ENCODE measurements around the gene PIM3.

Gene PIM3

GRCh38 chr22:49956914-49957825 lies 3.4 kb upstream of the PIM3 start:
- DNase-seq: no peak

- DNase-seq: no peak
These were observed 2.7 kb upstream of the PIM3 start for GRCh38 chr22:49957826-49958365.

GRCh38 chr22:49958366-49958921 lies 2.1 kb upstream of the PIM3 start:
- no peak for DNase-seq

GRCh38 chr22:49958931-49959781 lies 1.4 kb upstream of the PIM3 start:
- DNase-seq: no peak

- DNase-seq: no peak
These were observed 802 bp upstream of the PIM3 start for GRCh38 chr22:49959782-49960158.

- no peak for DNase-seq
These were observed 531 bp downstream of the PIM3 start for GRCh38 chr22:49961005-49961600.

GRCh38 chr22:49961601-49962011 lies 1.0 kb downstream of the PIM3 start:
- DNase-seq: no peak

GRCh38 chr22:49962012-49962750 lies 1.6 kb downstream of the PIM3 start:
- peak; percentile 69 for DNase-seq

- DNase-seq: no peak
These were observed 2.4 kb downstream of the PIM3 start for GRCh38 chr22:49962751-49963646.

GRCh38 chr22:49963647-49964026 lies 3.1 kb downstream of the PIM3 start:
- no peak for DNase-seq

GRCh38 chr22:49964136-49965090 lies 3.8 kb downstream of the PIM3 start:
- no peak for DNase-seq

GRCh38 chr22:49965091-49966040 lies 4.8 kb downstream of the PIM3 start:
- no peak for DNase-seq

GRCh38 chr22:49966041-49966773 lies 5.6 kb downstream of the PIM3 start:
- no peak for DNase-seq

GRCh38 chr22:49966774-49967705 lies 6.5 kb downstream of the PIM3 start:
- DNase-seq: no peak

- no peak for DNase-seq
These were observed 7.2 kb downstream of the PIM3 start for GRCh38 chr22:49967706-49968208.

- no peak for DNase-seq
These were observed 7.8 kb downstream of the PIM3 start for GRCh38 chr22:49968313-49968830.
